ENCODE measurements around the gene CYP4X1.
"Not testable (repeated sequence)": the region's sequence is repeated elsewhere in the genome, so short reads cannot be mapped to it uniquely, and the experiment has no call there.

Gene CYP4X1

DNA sequence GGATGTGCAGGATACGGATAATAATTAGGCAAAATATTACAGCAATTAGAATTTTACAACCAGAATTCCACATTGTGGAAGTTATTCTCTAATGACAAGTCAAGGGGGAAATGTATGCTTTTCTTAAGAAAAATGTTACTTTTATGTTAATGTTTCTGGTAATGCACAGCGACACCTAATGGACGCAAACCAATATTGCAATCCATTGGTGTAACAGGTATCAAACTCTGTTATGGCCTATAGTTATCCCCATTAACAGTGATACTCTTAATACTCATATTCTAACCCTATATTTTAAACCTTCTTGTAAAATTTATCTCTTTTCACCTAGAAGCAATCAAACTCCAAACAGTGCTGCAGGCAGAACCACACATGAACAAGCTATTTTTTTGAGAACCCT is 65.9 kb downstream of the CYP4X1 start:
- peak; percentile 50 for DNase-seq

DNA sequence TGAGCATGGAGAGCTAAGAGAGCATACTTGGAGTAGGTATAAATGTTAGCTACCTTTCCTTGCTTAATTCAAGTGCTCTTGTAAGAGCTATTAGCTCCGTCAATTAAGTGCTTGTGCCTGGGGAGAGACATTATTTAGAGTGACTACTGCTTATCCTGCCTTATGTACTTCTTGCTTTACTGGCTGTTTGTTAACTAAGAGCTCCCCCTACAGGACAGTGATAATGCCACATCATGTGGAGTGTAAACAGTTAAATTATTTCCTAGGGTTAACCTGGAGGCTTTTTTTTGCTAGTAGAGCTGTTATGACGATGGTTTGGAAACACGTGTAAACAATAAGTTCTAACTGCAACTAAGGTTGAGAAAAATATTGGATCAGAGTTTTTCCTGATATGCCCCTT is 68.0 kb downstream of the CYP4X1 start:
- DNase-seq = not testable (repeated sequence)
